Spinal cord (tissue), 10 donors: ENCODE data around the gene ZNF44. TPM values are rescaled to one million over a fixed set of nuclear protein-coding genes. Genes with fewer than 3 reads are reported as not detected.

Source experiments
- DNase-seq, 6 donors: peaks; one replicate each; pipeline versions ENCODE4 v3.0.0 to v3.0.0-alpha.2; 2013 to 2015; ENCODE audit warnings: low spot score in 6 of 6, low read depth in 4 of 6
- H3K27ac ChIP-seq: one replicate; pipeline ENCODE4 v1.5.1; 2013; ENCODE audit warnings: low read depth, low read length, control low read depth
- H3K27me3 ChIP-seq: one replicate; pipeline ENCODE4 v1.6.1; 2013; ENCODE audit warnings: low read length; ENCODE audit not compliant: control insufficient read depth, insufficient read depth
- H3K36me3 ChIP-seq: one replicate; pipeline ENCODE4 v1.6.1; 2013; ENCODE audit warnings: low read length; ENCODE audit not compliant: control insufficient read depth, insufficient read depth
- H3K4me1 ChIP-seq: one replicate; pipeline ENCODE4 v1.6.1; 2013; ENCODE audit warnings: low read length; ENCODE audit not compliant: control insufficient read depth, insufficient read depth
- H3K4me3 ChIP-seq: one replicate; pipeline ENCODE4 v1.5.1; 2013; ENCODE audit warnings: low read depth, low read length, control low read depth
- H3K9me3 ChIP-seq: one replicate; pipeline ENCODE4 v1.6.1; 2013; ENCODE audit warnings: low read length; ENCODE audit not compliant: control insufficient read depth, insufficient read depth
- whole genome bisulfite sequencing: methylation state at CpG from one replicate; pipeline ENCODE4 v1.1.5; 2013; ENCODE audit warnings: missing lambda C conversion rate; ENCODE audit not compliant: insufficient coverage; 5-methylcytosine and 5-hydroxymethylcytosine counted together
- polyA plus RNA-seq, 2 donors: library from polyadenylated mRNA; unstranded; fragments of 120-200 nt; gene quantifications; one replicate each; pipeline ENCODE4 v1.2.1, GENCODE V29; 2013; ENCODE audit not compliant: insufficient read length in 2 of 2
- total RNA-seq, 2 donors: library from RNA; depleted of rRNA in 1 of 2; stranded (reverse); fragments of 120-200 nt in 1 of 2; fragments of >200 nt in 1 of 2; gene quantifications; one replicate each; pipeline versions ENCODE4 v1.2.3 to v1.2.4, GENCODE V29; 2013 to 2014
- donor health status: healthy.

ZNF44 gene
- total and polyA plus RNA-seq, 4 donors = 14.9 to 20.7 (median 18.5) TPM

GRCh38 chr19:12265921-12266704 is 28.6 kb downstream of the ZNF44 start:
- Histone ChIP-seq H3K4me1 (no peaks in the 10 kb centered on the region), H3K36me3 (peaks cover 4% of the 10 kb centered on the region), H3K27ac (no peak overlapping the region), H3K4me3 (no peak overlapping the region), H3K27me3 (no peaks in the 10 kb centered on the region), H3K9me3 (no peaks in the 10 kb centered on the region)
- no peak for DNase-seq
- 76% methylated on average over 43 of the region's 46 CpGs for WGBS

DNA sequence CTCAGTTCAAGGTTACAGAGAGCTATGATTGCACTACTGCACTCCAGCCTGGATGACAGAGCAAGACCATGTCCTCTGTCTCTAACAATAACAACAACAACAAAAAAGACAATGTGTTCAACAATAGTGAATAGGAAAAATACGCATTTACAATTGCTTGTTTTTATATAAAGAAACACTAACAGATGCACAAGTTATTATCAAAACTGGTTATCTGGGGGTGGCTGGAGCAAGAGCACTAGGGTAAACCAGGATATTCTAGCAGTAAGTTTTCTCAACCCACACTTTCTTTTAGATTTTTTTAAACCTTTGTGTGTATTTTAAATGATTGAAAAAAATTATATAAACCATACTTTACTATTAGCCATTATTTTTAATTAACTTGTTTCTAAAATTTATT is 33.1 kb downstream of the ZNF44 start:
- H3K36me3 ChIP-seq = peaks cover 4% of the 10 kb centered on the region
- WGBS = no CpG with 5 or more reads among the region's 1 CpG

GRCh38 chr19:12260861-12261260 is 33.8 kb downstream of the ZNF44 start:
- no peak for DNase-seq
- Histone ChIP-seq H3K27ac (no peak overlapping the region), H3K9me3 (no peaks in the 10 kb centered on the region), H3K4me1 (no peaks in the 10 kb centered on the region), H3K4me3 (no peak overlapping the region), H3K27me3 (no peaks in the 10 kb centered on the region), H3K36me3 (peaks cover 4% of the 10 kb centered on the region)
- 88% methylated on average over 2 of the region's 3 CpGs for WGBS

More for the DNA sequence above, 33.1 kb downstream of the ZNF44 start:
- Histone ChIP-seq H3K4me3 (no peak overlapping the region), H3K9me3 (no peaks in the 10 kb centered on the region), H3K27me3 (no peaks in the 10 kb centered on the region), H3K4me1 (no peaks in the 10 kb centered on the region), H3K27ac (no peak overlapping the region)
- DNase-seq = no peak

- no peaks in the 10 kb centered on the region for H3K27me3 ChIP-seq
- H3K4me1 ChIP-seq = no peaks in the 10 kb centered on the region
- no peaks in the 10 kb centered on the region for H3K9me3 ChIP-seq
- H3K36me3 ChIP-seq = peaks cover 4% of the 10 kb centered on the region
- DNase-seq = no peak
- WGBS = 95% methylated on average over 23 of the region's 23 CpGs
- H3K4me3 ChIP-seq = no peak overlapping the region
- no peak overlapping the region for H3K27ac ChIP-seq
Observed at GRCh38 chr19:12260236-12260635, 34.4 kb downstream of the ZNF44 start.

- H3K4me1 ChIP-seq = no peaks in the 10 kb centered on the region
- H3K27ac ChIP-seq = no peak overlapping the region
- DNase-seq = no peak
- H3K9me3 ChIP-seq = no peaks in the 10 kb centered on the region
- no peak overlapping the region for H3K4me3 ChIP-seq
- peaks cover 4% of the 10 kb centered on the region for H3K36me3 ChIP-seq
- no CpG with 5 or more reads among the region's 3 CpGs for WGBS
- H3K27me3 ChIP-seq = no peaks in the 10 kb centered on the region
Observed at GRCh38 chr19:12255372-12255771, 39.3 kb downstream of the ZNF44 start.

DNA sequence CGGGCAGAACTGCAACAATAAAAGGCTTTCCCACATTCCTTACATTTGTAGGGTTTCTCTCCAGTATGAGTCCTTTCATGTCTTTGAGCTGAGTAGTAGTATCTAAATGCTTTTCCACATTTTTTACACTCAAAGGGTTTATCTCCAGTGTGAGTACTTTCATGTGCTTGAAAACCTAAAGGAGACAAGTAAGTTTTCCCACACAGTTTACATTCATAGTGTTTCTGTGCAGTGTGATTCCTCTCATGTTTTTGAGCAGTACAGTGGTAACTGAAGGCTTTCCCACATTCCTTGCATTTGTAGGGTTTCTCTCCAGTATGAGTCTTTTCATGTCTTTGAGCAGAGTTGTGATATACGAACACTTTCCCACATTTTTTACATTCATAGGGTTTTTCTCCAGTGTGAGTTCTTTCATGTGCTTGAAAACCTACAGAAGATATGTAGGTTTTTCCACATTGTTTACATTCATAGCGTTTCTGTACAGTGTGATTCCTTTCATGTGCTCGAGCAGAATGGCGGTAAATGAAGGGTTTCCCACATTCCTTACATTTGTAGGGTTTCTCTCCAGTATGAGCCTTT is 47.0 kb downstream of the ZNF44 start:
- 100% methylated on average over 2 of the region's 5 CpGs for WGBS

DNA sequence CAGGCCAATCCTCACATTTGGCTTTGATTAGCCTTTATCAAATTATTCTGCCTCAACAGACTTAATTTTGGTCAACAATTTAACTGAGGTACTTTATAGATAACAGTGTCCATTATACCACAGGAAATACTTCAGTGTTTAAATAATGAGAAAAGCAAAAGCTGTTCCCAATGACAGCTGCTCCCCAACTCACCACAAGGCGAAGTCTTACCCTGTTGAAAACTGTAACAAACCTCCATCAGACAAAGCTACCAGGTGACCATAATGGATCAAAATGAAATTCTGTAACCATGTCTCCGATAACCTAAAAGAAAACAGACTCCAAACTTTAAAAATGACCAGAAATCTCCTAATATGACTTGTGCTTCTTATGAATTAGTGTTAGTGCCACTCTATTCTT is 50.3 kb downstream of the ZNF44 start:
- Histone ChIP-seq H3K9me3 (peaks cover 11% of the 10 kb centered on the region), H3K27me3 (no peaks in the 10 kb centered on the region), H3K36me3 (peaks cover 16% of the 10 kb centered on the region), H3K4me3 (no peak overlapping the region), H3K27ac (no peak overlapping the region), H3K4me1 (no peaks in the 10 kb centered on the region)
- DNase-seq = no peak
- 100% methylated on average over 1 of the region's 2 CpGs for WGBS

More for the DNA sequence above, 47.0 kb downstream of the ZNF44 start:
- DNase-seq = no peak
- no peak overlapping the region for H3K4me3 ChIP-seq
- peaks cover 7% of the 10 kb centered on the region for H3K36me3 ChIP-seq
- H3K27me3 ChIP-seq = no peaks in the 10 kb centered on the region
- peaks cover 11% of the 10 kb centered on the region for H3K9me3 ChIP-seq
- no peak overlapping the region for H3K27ac ChIP-seq
- no peaks in the 10 kb centered on the region for H3K4me1 ChIP-seq

- DNase-seq = no peak
- no peaks in the 10 kb centered on the region for H3K9me3 ChIP-seq
- H3K36me3 ChIP-seq = peaks cover 28% of the 10 kb centered on the region
- H3K27ac ChIP-seq = no peak overlapping the region
- no peaks in the 10 kb centered on the region for H3K27me3 ChIP-seq
- no peaks in the 10 kb centered on the region for H3K4me1 ChIP-seq
- H3K4me3 ChIP-seq = no peak overlapping the region
- 96% methylated on average over 30 of the region's 37 CpGs for WGBS
Observed at GRCh38 chr19:12237143-12237839, 57.4 kb downstream of the ZNF44 start.

GRCh38 chr19:12232961-12233360 is 61.7 kb downstream of the ZNF44 start:
- H3K4me1 ChIP-seq = no peaks in the 10 kb centered on the region
- DNase-seq = no peak
- no peaks in the 10 kb centered on the region for H3K27me3 ChIP-seq
- 71% methylated on average over 1 of the region's 3 CpGs for WGBS
- no peaks in the 10 kb centered on the region for H3K9me3 ChIP-seq
- H3K27ac ChIP-seq = no peak overlapping the region
- H3K4me3 ChIP-seq = no peak overlapping the region
- peaks cover 19% of the 10 kb centered on the region for H3K36me3 ChIP-seq
